GM20000 (cell line): Measurements from ENCODE around the gene PDCD6IP.

Source experiments
- DNase-seq: peaks from one replicate; pipeline ENCODE4 v3.0.0; 2012; ENCODE audit warnings: low spot score
- TF ChIP-seq, protein P1 (sequence below): IDR thresholded peaks from 2 replicates; pipeline ENCODE4 v1.5.1; 2012; ENCODE audit warnings: mild to moderate bottlenecking, control low read depth; ENCODE audit errors: extremely low read depth, missing control alignments

The PDCD6IP gene

DNA sequence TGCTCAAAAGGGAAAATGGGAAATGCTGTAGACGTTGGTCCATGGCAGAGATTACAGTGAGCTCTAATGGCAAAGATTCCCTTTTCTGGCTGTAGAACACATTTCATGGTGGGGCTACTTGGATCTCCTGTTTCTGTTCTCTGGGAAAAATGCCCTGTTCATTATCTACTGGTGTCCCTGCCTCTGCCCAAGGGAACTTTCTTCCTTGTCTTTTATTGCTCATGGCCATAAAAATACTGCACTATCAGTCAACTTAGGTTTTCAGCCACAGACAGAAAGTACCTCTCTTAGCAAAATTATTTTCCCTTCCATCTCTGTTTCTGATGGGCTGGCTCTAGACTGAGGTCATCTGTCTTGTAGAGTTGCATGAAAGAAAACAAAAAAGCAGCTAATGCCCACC, 98.9 kb downstream of the PDCD6IP start:
- TF ChIP-seq, protein P1, sequence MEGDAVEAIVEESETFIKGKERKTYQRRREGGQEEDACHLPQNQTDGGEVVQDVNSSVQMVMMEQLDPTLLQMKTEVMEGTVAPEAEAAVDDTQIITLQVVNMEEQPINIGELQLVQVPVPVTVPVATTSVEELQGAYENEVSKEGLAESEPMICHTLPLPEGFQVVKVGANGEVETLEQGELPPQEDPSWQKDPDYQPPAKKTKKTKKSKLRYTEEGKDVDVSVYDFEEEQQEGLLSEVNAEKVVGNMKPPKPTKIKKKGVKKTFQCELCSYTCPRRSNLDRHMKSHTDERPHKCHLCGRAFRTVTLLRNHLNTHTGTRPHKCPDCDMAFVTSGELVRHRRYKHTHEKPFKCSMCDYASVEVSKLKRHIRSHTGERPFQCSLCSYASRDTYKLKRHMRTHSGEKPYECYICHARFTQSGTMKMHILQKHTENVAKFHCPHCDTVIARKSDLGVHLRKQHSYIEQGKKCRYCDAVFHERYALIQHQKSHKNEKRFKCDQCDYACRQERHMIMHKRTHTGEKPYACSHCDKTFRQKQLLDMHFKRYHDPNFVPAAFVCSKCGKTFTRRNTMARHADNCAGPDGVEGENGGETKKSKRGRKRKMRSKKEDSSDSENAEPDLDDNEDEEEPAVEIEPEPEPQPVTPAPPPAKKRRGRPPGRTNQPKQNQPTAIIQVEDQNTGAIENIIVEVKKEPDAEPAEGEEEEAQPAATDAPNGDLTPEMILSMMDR: no peak
- no peak for DNase-seq

DNA sequence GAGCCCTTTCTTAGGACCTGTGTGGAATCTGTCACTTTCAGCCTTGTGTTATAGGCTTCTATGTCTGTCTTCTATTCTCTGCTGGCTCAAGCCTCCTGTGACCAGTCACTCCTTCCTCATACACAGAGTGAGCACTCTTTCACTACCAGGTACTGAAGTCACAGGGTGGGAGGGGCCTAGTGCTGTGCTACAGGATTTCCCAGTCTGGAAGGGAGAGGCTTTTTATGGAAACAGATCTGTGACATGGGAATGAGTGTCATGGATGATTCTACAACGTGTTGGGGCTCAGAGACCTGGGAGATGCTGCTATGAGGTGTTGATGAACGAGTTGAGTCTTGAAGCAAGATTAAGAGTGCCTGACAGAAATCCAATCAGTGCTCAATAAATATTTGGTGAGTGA, 100.5 kb downstream of the PDCD6IP start:
- DNase-seq: no peak
- TF ChIP-seq, protein P1: no peak

DNA sequence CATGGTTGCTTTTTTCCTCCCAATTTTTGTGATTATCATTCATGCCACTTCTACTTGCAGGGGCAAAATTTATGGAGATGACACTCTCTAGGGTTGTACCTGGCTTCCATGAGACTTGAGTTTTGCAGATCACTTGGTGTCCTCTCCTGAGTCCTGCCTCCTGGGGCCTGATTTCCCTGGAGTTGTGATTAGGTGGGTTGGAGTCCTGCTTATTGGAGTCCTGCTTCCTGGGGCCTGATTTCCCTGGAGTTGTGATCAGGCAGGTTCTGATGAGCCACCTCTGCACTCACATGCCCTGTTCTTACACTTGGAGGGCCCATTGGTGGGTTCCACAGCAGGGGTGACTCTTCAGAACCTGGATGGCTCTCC, 102.0 kb downstream of the PDCD6IP start:
- no peak for DNase-seq
- TF ChIP-seq, protein P1: no peak

DNA sequence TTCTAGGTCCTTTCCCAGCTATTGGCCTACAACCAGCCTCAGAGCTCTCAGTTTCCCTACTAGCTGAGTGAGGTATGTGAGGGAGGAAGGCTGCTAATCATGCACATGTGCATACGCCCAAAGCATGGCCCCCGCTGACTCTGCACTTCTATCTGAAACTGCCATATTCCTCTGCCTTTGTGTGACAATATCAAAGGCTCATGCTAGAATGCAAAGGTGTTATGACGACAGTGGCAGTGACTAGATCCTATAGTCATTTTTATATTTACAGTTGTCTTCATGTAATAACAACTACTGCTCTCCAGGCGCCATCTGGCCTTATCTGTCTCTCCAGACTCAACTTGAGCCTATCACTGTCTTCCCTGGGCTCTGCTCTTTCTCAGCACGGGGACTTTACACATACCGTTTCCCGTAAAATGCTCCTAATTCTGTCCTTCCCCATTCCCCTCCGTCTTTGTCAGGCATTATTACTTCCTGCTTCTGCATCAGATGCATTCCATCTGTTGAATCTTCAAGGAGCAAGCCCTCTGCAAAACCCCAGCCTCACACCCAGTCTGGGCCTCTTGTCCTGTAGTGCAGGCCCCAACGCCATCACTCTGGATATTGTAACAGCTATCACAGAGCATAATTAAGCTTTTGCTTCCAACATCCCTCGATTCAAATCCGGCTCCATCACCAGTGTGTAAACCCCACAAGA, 102.5 kb downstream of the PDCD6IP start:
- TF ChIP-seq, protein P1: no peak
- no peak for DNase-seq

DNA sequence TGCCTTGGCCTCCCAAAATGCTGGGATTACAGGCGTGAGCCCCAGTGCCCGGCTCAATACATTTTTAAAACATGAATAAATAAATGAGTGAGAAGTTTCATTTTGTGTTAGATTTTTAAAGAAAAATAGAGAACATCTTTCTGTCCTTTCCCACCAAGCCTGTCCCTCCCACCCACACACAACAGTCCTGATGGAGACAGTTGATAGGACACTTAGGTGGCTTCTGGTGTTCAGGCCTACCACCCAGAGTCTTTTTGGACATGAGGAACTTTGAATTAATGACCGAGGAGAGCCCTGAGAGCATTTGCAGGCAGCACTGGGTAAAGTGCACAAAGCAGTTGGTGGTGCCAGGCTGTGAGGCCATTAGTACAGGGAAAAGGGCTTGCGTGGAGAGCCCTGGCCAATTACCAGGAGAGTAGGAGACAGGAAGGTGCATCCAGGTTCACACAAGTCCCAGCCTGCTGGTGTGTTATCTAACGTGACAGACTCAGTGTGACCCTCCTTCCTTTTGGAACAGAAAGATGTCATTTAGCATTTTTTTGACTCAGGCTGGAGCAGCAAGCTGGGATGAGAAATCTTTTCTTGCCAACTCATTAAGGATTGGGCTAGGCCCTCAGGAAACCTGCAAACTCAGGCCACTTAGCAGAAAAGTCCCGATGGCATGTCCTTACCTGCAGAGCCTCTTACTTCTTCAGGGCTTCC, 103.6 kb downstream of the PDCD6IP start:
- TF ChIP-seq, protein P1: no peak
- no peak for DNase-seq

DNA sequence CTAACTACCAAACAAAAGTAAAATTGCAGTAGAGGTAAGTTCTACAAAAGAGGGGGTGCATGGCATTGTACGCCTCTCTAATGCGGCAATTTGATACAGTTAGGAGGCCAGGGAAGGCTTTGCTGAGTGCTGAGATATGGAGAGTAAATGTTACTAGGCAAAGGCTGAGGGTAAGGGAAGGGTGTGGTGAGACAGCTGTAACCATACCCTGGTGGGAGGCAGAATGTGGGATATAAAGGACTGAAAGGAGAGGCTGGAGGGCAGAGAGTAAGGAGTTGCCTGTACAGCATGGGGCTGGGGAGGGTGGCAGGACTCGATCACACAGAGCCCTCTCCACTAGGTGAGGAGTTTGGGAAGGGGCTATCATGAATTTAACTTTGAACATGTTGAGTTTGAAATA, 106.3 kb downstream of the PDCD6IP start:
- DNase-seq: no peak
- TF ChIP-seq, protein P1: no peak

DNA sequence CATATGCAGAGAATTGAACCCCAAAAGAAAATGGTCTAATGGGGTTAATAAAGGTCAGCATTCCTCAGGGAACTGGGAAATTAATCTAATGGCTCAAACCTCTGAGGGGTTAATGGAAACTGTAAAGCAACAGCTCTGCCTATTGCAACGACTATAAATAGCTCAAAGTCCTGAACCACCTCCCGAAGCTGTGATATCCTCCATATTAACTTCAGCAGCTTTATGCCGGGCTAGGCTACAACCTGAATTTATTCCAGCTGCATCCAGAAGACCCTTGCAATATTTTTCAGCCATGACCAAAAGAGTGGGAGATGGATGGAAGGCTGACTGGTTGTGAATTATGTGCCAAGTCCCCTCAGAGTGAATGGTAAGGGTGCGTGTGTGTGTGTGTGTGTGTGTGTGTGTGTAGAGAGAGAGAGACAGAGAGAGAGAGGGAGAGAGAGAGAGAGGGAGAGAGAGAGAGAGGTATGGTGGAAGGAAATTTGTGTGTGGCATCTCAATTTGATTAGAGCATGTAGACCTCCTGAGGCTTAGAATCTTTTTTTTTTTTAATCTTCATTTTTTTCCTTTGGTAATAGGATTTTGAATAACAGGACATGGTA, 109.9 kb downstream of the PDCD6IP start:
- TF ChIP-seq, protein P1: no peak
- DNase-seq: no peak
